B cell (primary cell): Measurements from ENCODE around the gene CFAP251. TPM values are rescaled to one million over a fixed set of nuclear protein-coding genes. Genes with fewer than 3 reads are reported as not detected.

Experiments
- ATAC-seq: fragments of 200-7000 bp; cut with Tn5 transposase; one replicate; pipeline ENCODE4 v1.10.0; 2021; ENCODE audit warnings: low read depth, mild to moderate bottlenecking, moderate number of reproducible peaks, moderate library complexity
- CTCF ChIA-PET: fragments of 350-600 bp; sonication (Branson Sonifier 250); formaldehyde crosslinking; loops from one replicate; lab custom pipeline; 2021; ENCODE audit warnings: antibody characterized with exemption, inconsistent platforms; lab: Charles Lee
- POLR2A ChIA-PET: fragments of 350-600 bp; sonication (Branson Sonifier 250); formaldehyde crosslinking; loops from one replicate; lab custom pipeline; 2021; ENCODE audit warnings: antibody characterized with exemption; lab: Charles Lee
- DNase-seq: peaks from one replicate; pipeline ENCODE4 v3.0.0; 2013
- H2AFZ ChIP-seq: 2 replicates; pipeline ENCODE4 v1.6.1; 2012; ENCODE audit warnings: mild to moderate bottlenecking, low read depth, low read length; ENCODE audit not compliant: insufficient read depth, poor library complexity, severe bottlenecking
- H3K27ac ChIP-seq, 2 donors: 1 replicate in 1 of 2; 2 replicates in 1 of 2; pipeline ENCODE4 v1.5.1; 2012 to 2013; ENCODE audit warnings: low read length in 2 of 2, mild to moderate bottlenecking in 2 of 2, moderate library complexity in 1 of 2
- H3K27me3 ChIP-seq, 4 experiments: fragments of 200-600 bp in 1 of 4; sonication (generic) in 1 of 4; replicated peaks in 1 of 4; 1 replicate in 2 of 4; 2 replicates in 2 of 4; pipeline versions ENCODE4 v1.6.1 to v1.7.0; 2013 to 2016; ENCODE audit warnings: low read length in 3 of 4, mild to moderate bottlenecking in 2 of 4, mixed read lengths in 1 of 4, moderate library complexity in 1 of 4; ENCODE audit not compliant: insufficient read depth in 4 of 4, control insufficient read depth in 3 of 4; ENCODE audit errors: control extremely low read depth in 1 of 4
- H3K36me3 ChIP-seq, 2 experiments: replicated peaks in 1 of 2; 1 replicate in 1 of 2; 2 replicates in 1 of 2; pipeline versions ENCODE4 v1.6.1 to v1.7.1; 2013; ENCODE audit warnings: low read length in 1 of 2; ENCODE audit not compliant: insufficient read depth in 2 of 2, control insufficient read depth in 1 of 2; ENCODE audit errors: control extremely low read depth in 1 of 2, extremely low read depth in 1 of 2
- H3K4me1 ChIP-seq, 2 donors: fragments of 200-600 bp in 1 of 2; sonication (generic) in 1 of 2; 1 replicate in 1 of 2; 2 replicates in 1 of 2; pipeline versions ENCODE4 v1.5.1 to v1.6.1; 2013 to 2017; ENCODE audit warnings: low read length in 2 of 2; ENCODE audit not compliant: control insufficient read depth in 2 of 2, insufficient read depth in 2 of 2
- H3K4me2 ChIP-seq: replicated peaks from 2 replicates; pipeline ENCODE3; 2012; ENCODE audit warnings: mild to moderate bottlenecking, low read depth, low read length; ENCODE audit not compliant: poor library complexity, severe bottlenecking
- H3K4me3 ChIP-seq, 5 experiments: fragments of 200-600 bp in 1 of 5; sonication (generic) in 1 of 5; 1 replicate in 3 of 5; 2 replicates in 2 of 5; pipeline versions ENCODE4 v1.5.1 to v1.7.0; 2011 to 2016; ENCODE audit warnings: low read length in 4 of 5, mild to moderate bottlenecking in 4 of 5, low read depth in 2 of 5, control low read depth in 1 of 5, moderate library complexity in 1 of 5; ENCODE audit not compliant: insufficient read depth in 1 of 5; ENCODE audit errors: control extremely low read depth in 1 of 5, extremely low read depth in 1 of 5
- H3K79me2 ChIP-seq: fragments of 200-600 bp; sonication (generic); one replicate; pipeline ENCODE4 v1.6.0; 2016; ENCODE audit warnings: low read length; ENCODE audit not compliant: control insufficient read depth, insufficient read depth
- H3K9ac ChIP-seq: fragments of 200-600 bp; sonication (generic); 2 replicates; pipeline ENCODE4 v1.6.1; 2017; ENCODE audit warnings: mild to moderate bottlenecking, low read length, moderate library complexity
- H3K9me3 ChIP-seq, 3 donors: one replicate each; pipeline versions ENCODE4 v1.6.1 to v1.7.1; 2013; ENCODE audit warnings: low read length in 2 of 3; ENCODE audit not compliant: control insufficient read depth in 2 of 3, insufficient read depth in 1 of 3; ENCODE audit errors: control extremely low read depth in 1 of 3
- H4K20me1 ChIP-seq: 2 replicates; pipeline ENCODE4 v1.6.0; 2012; ENCODE audit warnings: mild to moderate bottlenecking, low read length; ENCODE audit not compliant: insufficient read depth, control insufficient read depth, poor library complexity, severe bottlenecking
- H3K27ac Mint-ChIP-seq: one replicate; pipeline ENCODE4 v1.8.0; 2021; ENCODE audit warnings: mixed read lengths
- H3K27me3 Mint-ChIP-seq: one replicate; pipeline ENCODE4 v1.8.0; 2021; ENCODE audit warnings: mixed read lengths
- H3K4me1 Mint-ChIP-seq: one replicate; pipeline ENCODE4 v1.8.0; 2021; ENCODE audit warnings: mixed read lengths
- H3K4me3 Mint-ChIP-seq: one replicate; pipeline ENCODE4 v1.8.0; 2021; ENCODE audit warnings: mixed read lengths
- H3K9me3 Mint-ChIP-seq: one replicate; pipeline ENCODE4 v1.8.0; 2022; ENCODE audit warnings: mixed read lengths; ENCODE audit not compliant: insufficient read depth
- EZH2 ChIP-seq: IDR thresholded peaks from 2 replicates; pipeline ENCODE4 v1.6.1; 2012; ENCODE audit warnings: borderline replicate concordance, low read depth, mild to moderate bottlenecking, moderate library complexity, low read length; ENCODE audit not compliant: insufficient read depth, poor library complexity, severe bottlenecking
- WGBS: methylation state at CpG from one replicate; pipeline ENCODE4 v1.1.5; 2013; ENCODE audit warnings: missing lambda C conversion rate; ENCODE audit not compliant: insufficient coverage; 5-methylcytosine and 5-hydroxymethylcytosine counted together
- intact Hi-C: fragments of 100-400 bp; cut with micrococcal nuclease; formaldehyde crosslinking; loops from one replicate; pipeline ENCODE4 v1.10.0; 2022
- polyA plus RNA-seq: library from polyadenylated mRNA; depleted of rRNA; stranded (reverse); fragments of >200 nt; gene quantifications from 2 replicates; pipeline ENCODE4 v1.2.3, GENCODE V29; 2012
- total RNA-seq, 2 donors: library from RNA; stranded (reverse); fragments of 120-200 nt in 1 of 2; gene quantifications; 1 replicate in 1 of 2; 2 replicates in 1 of 2; pipeline versions ENCODE4 v1.2.3 to v1.2.4, GENCODE V29; 2013 to 2022
- TF ChIP-seq, protein P1 (sequence below): fragments of 200-600 bp; IDR thresholded peaks from one replicate; pipeline ENCODE4 v1.8.0; 2022; ENCODE audit warnings: antibody characterized with exemption, mild to moderate bottlenecking

The CFAP251 gene
- total and polyA plus RNA-seq, 2 donors (not counting 1 experiment from before 2014, with no cell fraction given): 0.22 to 1.6 TPM

DNA sequence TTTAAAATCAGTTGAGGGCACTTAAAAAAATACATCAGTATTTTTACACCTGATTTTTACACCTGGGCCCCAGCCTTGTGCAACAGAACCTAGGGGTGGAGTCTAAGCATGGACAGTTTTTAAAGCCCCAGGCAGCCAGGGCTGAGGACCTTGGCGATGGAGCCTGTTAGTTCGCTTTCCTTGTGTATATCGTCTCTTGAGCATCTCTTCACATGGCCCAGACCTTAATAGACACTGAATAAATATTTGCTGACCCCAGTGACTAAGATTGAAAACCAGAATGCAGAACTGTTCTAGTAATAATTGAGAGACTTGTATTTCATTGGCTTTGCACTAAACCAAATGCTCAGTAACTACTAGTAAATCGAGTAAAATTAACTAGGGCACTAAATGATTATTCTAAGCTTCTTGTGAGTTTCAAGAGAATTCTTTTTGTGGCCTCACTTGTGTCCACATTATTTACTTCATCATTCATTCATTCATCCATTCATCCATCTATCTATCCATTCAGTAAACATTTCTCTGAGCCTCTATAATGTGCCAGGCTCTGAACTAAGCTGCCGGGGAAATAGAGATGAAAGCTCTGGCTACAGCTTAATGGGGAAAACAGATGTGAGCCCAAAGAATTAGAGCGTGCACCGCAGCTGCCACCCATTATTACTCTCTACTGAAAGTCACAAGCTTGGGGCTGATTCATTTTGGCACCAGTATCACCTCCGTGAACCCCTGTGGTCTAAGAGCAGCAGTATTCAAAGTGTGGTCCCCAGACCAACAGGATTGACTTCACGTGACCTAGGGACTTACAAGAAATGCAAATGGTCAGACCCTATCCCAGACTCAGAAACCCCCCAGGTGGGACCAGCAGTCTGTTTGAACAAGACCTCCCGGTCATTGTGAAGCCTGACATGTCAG, 72.6 kb downstream of the CFAP251 start:
- H3K9ac ChIP-seq: no peak overlapping the region
- peak overlapping the region; percentile 79 for H3K4me2 ChIP-seq
- H3K27me3 Mint-ChIP-seq: no peaks in the 10 kb centered on the region
- no peaks in the 10 kb centered on the region for H3K9me3 ChIP-seq
- H3K79me2 ChIP-seq: no peaks in the 10 kb centered on the region
- H3K27ac ChIP-seq: no peak overlapping the region
- H3K4me1 ChIP-seq: peaks cover 25 to 27% of the 10 kb centered on the region in 2 donors
- no peaks in the 10 kb centered on the region for H4K20me1 ChIP-seq
- H3K4me3 ChIP-seq: no peak overlapping the region
- peaks cover 33% of the 10 kb centered on the region for H3K4me1 Mint-ChIP-seq
- H3K36me3 ChIP-seq: no peaks in the 10 kb centered on the region
- ATAC-seq: no peak
- 40% methylated on average over 5 of the region's 10 CpGs for WGBS
- TF ChIP-seq EZH2: no peak
- TF ChIP-seq, protein P1, sequence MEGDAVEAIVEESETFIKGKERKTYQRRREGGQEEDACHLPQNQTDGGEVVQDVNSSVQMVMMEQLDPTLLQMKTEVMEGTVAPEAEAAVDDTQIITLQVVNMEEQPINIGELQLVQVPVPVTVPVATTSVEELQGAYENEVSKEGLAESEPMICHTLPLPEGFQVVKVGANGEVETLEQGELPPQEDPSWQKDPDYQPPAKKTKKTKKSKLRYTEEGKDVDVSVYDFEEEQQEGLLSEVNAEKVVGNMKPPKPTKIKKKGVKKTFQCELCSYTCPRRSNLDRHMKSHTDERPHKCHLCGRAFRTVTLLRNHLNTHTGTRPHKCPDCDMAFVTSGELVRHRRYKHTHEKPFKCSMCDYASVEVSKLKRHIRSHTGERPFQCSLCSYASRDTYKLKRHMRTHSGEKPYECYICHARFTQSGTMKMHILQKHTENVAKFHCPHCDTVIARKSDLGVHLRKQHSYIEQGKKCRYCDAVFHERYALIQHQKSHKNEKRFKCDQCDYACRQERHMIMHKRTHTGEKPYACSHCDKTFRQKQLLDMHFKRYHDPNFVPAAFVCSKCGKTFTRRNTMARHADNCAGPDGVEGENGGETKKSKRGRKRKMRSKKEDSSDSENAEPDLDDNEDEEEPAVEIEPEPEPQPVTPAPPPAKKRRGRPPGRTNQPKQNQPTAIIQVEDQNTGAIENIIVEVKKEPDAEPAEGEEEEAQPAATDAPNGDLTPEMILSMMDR: no peak
- no peaks in the 10 kb centered on the region for H3K9me3 Mint-ChIP-seq
- H3K27ac Mint-ChIP-seq: peak overlapping the region; percentile 96
- POLR2A ChIA-PET: interaction anchor here (0.6 to 2.5 kb wide), 4 partner anchors 7 to 71 kb away, joined by 8 to 19 read pairs (median 12); no protein-coding TSS in a partner anchor
- CTCF ChIA-PET: interaction anchor here (1.4 to 3.3 kb wide), 8 partner anchors 7 to 73 kb away, joined by 3 to 16 read pairs (median 9); partner anchors contain the start of gene CFAP251
- intact Hi-C loops: no loop called here
- no peak overlapping the region for H2AFZ ChIP-seq
- no peaks in the 10 kb centered on the region for H3K27me3 ChIP-seq
- H3K4me3 Mint-ChIP-seq: peak overlapping the region; percentile 0
- DNase-seq: peak; percentile 34
